ENCODE data around the gene INTS15. TPM values are rescaled to one million over a fixed set of nuclear protein-coding genes. Genes with fewer than 3 reads are reported as not detected.

INTS15 gene
- total RNA-seq, 1 donor from 2014 or later: 36.0 TPM

GRCh38 chr7:6562106-6562505 lies 27.7 kb upstream of the INTS15 start:
- no peak overlapping the region for H3K4me3 ChIP-seq (ENCODE audit: low read depth, low read length)
- no peak for DNase-seq (ENCODE audit: low read depth)
- TF ChIP-seq CTCF (IDR thresholded peaks at IDR 0.05; ENCODE audit: insufficient read depth, low read length, poor library complexity, severe bottlenecking): no peak
- H3K36me3 ChIP-seq (ENCODE audit: control insufficient read depth, insufficient read depth, low read length): no peaks in the 10 kb centered on the region
- H3K27me3 ChIP-seq (ENCODE audit: control insufficient read depth, insufficient read depth, low read length): no peaks in the 10 kb centered on the region

GRCh38 chr7:6563936-6564770 lies 25.7 kb upstream of the INTS15 start:
- no peaks in the 10 kb centered on the region for H3K36me3 ChIP-seq (ENCODE audit: control insufficient read depth, insufficient read depth, low read length)

GRCh38 chr7:6565655-6566054 lies 24.2 kb upstream of the INTS15 start:
- no peak for TF ChIP-seq CTCF (IDR thresholded peaks at IDR 0.05; ENCODE audit: insufficient read depth, low read length, poor library complexity, severe bottlenecking)
- Histone ChIP-seq H3K4me3 (ENCODE audit: low read depth, low read length) (no peak overlapping the region), H3K27me3 (ENCODE audit: control insufficient read depth, insufficient read depth, low read length) (no peaks in the 10 kb centered on the region), H3K36me3 (ENCODE audit: control insufficient read depth, insufficient read depth, low read length) (no peaks in the 10 kb centered on the region)
- DNase-seq (ENCODE audit: low read depth): no peak

More at GRCh38 chr7:6563936-6564770, 25.7 kb upstream of the INTS15 start:
- no peak overlapping the region for H3K4me3 ChIP-seq (ENCODE audit: low read depth, low read length)
- no peaks in the 10 kb centered on the region for H3K27me3 ChIP-seq (ENCODE audit: control insufficient read depth, insufficient read depth, low read length)
- TF ChIP-seq CTCF (IDR thresholded peaks at IDR 0.05; ENCODE audit: insufficient read depth, low read length, poor library complexity, severe bottlenecking): no peak
- DNase-seq (ENCODE audit: low read depth): no peak

- DNase-seq (ENCODE audit: low read depth): no peak
- H3K4me3 ChIP-seq (ENCODE audit: low read depth, low read length): no peak overlapping the region
- no peak for TF ChIP-seq CTCF (IDR thresholded peaks at IDR 0.05; ENCODE audit: insufficient read depth, low read length, poor library complexity, severe bottlenecking)
- H3K27me3 ChIP-seq (ENCODE audit: control insufficient read depth, insufficient read depth, low read length): no peaks in the 10 kb centered on the region
- H3K36me3 ChIP-seq (ENCODE audit: control insufficient read depth, insufficient read depth, low read length): no peaks in the 10 kb centered on the region
Observed at GRCh38 chr7:6567886-6568285, 21.9 kb upstream of the INTS15 start.

- DNase-seq (ENCODE audit: low read depth): no peak
- Histone ChIP-seq H3K36me3 (ENCODE audit: control insufficient read depth, insufficient read depth, low read length) (no peaks in the 10 kb centered on the region), H3K4me3 (ENCODE audit: low read depth, low read length) (no peak overlapping the region), H3K27me3 (ENCODE audit: control insufficient read depth, insufficient read depth, low read length) (no peaks in the 10 kb centered on the region)
- TF ChIP-seq CTCF (IDR thresholded peaks at IDR 0.05; ENCODE audit: insufficient read depth, low read length, poor library complexity, severe bottlenecking): no peak
Observed at GRCh38 chr7:6571160-6571779, 18.6 kb upstream of the INTS15 start.
